Activated CD4-positive, alpha-beta T cell treated with anti-CD3 and anti-CD28 coated beads for 24 hours (primary cell): ENCODE data around the gene RNF31.
"Not testable (repeated sequence)": the region's sequence is repeated elsewhere in the genome, so short reads cannot be mapped to it uniquely, and the experiment has no call there.

ENCODE experiments used
- DNase-seq, 2 donors: peaks; one replicate each; pipeline ENCODE4 v3.0.0-alpha.2; 2020; ENCODE audit warnings: low read depth in 2 of 2

Gene RNF31

DNA sequence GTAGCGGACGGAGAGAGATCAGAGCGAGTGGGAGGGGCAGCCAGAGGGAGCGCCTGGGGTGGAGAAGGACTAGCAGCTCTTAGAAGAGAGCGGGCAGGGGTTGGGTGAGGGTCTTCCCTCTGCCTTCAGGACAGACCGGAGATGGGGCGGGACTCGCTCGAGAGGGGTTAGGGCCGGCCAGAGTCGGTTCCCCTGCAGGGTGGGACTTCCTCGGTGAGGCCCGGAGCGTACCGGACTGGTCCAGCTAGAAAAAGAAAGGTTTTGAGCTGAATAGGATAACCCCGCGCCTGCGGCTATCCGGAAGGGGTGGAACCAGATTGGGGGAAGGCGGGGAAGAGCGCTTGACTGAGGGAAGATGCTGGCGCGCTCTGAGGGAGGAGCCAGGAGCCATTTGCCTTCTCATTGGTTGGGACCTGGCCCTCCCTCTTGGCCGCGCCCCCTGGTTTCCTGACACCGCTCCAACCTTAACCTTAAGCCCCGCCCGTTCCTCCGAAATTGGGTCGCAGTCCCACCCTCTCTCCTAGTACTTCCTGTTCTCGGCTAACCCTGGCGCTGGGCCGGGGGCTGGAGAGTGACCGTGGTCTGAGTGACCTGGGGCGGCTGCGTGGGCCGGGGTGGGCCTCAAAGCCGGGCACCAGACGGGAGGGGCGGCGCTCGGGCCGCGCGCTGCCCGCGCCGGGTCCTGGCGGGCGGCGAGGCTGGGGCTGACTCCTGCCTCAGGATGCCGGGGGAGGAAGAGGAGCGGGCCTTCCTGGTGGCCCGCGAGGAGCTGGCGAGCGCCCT, at the start of gene RNF31:
RNF31 (plus strand) TSS at position 521 of the 783 bp plus-strand sequence; CDS start at position 722, 201 bp downstream.
- peak; percentile 97 to 98 for DNase-seq

DNA sequence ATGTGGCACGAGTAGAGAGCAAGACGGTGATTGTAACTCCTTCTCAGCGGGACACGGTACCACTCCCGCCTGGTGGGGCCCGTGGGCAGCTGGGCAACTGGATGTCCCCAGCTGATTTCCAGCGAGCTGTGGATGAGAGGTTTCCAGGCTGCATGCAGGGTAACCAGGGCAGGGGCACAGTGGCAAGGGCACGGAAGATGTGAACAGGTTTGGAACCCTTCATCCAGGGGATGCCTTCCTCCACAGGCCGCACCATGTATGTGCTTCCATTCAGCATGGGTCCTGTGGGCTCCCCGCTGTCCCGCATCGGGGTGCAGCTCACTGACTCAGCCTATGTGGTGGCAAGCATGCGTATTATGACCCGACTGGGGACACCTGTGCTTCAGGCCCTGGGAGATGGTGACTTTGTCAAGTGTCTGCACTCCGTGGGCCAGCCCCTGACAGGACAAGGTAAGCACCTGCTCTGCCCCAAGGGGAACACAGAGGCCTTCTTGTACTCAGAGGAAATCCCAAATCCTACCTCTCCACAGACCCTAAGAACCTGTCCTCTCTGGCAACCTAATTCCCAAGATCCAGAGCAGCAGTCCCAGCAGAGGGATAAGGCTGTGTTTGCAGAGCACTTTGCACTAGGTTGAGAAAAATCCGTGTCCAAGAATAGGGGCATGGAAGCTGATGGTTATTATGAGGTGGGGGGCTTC, 48.9 kb upstream of the RNF31 start:
- no peak for DNase-seq

DNA sequence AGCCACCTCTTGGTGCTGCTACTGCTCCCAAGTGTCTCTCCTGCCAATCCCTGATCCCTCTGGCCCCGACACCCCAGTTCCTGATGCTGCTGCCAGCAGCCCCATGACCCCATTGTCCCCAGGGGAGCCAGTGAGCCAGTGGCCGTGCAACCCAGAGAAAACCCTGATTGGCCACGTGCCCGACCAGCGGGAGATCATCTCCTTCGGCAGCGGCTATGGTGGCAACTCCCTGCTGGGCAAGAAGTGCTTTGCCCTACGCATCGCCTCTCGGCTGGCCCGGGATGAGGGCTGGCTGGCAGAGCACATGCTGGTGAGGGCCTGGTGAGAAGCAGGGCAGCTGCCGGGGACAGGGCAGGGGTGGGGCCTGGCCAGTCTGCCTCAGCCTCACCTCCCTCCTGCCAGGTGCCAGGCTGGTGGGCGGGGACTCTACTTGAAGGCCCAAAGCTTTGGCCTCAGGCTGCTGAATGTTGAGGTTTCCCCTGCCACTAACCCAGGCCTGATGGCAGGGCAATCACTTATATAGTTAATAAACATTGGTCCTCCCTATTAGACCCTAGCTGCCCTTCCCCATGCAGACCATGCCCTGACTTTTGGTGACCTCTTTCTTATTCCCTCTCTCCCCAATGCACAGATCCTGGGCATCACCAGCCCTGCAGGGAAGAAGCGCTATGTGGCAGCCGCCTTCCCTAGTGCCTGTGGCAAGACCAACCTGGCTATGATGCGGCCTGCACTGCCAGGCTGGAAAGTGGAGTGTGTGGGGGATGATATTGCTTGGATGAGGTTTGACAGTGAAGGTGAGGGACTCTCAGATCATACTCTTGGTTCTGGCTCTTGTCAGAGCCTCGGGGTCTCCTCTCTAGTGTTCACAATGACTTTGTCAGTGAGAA, 48.1 kb upstream of the RNF31 start:
- no peak for DNase-seq

DNA sequence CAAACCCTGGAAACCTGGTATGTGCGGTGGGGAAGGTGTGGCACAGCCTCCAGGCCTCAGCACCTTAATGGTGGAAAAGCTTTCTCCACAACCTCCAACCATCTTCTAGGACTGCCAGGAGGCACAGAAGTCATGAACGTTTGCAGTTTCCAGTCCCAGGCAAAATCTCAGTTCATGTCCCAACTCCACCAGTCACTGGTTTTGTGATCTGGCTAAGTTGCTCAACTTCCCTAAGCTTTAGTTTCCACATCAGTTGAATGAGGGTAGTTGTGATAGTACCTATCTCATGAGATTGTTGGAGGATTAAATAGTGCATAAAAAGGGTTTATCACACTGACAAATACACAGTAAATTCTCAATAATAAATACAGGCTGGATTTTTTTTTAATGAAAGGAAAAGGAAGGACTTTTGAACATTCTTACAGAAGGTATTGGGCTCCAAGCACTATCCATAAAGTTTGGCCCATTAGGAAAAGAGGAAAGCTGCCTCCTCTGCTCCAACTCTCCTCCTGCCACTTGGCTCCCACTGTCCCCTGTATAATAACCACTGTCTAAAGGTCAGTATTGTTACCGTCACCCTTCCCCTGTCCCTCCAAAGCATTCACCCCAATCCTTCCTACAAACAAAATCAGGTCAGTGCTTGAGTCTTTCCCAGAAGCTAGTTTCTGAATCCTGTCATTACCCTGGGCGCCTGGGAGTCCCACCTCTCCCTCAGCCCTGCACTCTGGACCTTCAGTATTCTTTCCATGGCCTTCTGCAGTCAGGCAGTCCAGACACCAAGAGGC, 46.9 kb upstream of the RNF31 start:
- no peak for DNase-seq

DNA sequence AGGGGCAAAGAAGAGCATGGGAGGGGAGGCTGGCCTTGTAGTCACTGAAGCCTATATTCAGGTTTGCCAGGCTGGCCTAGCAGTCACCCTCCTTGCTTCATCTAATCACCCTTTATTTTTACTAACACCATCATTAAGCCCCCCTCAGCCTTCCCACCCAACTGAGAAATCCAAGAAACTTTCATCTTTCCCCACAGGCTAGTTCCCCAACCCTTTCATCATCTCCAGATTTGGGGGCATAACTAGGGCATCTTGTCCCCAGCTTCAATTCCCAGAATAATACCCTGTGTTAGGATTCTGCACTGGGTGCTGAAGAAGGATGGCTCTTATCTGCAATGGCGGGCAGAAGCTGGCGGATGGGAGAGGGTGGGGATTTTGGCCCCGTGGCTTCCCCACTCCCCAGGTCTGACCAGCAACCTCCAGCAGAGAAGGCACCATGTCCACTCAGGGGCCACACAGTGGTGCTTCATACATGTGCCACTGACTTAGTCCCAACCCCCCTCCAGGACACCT, 46.3 kb upstream of the RNF31 start:
- no peak for DNase-seq

DNA sequence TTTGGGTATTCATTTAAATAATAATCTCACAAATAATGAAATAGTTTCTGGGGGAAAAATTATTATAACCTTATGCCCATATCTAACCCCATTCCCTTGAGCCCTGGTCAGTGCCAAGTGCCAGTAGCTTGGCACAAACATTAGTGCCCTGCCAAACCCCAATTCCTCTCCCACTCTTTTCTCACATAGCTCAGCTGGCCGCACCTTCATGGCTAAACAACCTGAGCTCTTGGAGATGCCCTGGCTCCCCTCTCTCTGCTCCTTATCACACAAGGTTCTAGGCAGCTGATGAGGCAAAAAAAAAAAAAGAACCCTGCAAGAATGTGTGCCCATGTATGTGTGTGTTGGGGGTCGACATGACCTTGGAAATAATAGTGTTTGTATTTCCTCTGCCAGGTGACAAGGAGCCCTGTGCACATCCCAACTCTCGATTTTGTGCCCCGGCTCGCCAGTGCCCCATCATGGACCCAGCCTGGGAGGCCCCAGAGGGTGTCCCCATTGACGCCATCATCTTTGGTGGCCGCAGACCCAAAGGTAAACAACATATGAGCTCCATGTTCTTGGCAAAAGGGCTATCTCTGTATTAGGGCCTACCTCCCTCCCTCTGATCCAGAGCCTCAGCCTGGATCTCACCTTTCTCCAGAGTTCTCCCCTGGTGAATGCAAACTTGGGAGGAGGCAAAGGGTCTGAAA, 44.8 kb upstream of the RNF31 start:
- DNase-seq, result no peak

DNA sequence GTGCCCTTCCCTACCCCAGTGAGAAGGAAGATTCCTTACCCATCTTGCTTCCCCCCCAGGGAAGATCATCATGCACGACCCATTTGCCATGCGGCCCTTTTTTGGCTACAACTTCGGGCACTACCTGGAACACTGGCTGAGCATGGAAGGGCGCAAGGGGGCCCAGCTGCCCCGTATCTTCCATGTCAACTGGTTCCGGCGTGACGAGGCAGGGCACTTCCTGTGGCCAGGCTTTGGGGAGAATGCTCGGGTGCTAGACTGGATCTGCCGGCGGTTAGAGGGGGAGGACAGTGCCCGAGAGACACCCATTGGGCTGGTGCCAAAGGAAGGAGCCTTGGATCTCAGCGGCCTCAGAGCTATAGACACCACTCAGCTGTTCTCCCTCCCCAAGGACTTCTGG, 43.8 kb upstream of the RNF31 start:
- no peak for DNase-seq

DNA sequence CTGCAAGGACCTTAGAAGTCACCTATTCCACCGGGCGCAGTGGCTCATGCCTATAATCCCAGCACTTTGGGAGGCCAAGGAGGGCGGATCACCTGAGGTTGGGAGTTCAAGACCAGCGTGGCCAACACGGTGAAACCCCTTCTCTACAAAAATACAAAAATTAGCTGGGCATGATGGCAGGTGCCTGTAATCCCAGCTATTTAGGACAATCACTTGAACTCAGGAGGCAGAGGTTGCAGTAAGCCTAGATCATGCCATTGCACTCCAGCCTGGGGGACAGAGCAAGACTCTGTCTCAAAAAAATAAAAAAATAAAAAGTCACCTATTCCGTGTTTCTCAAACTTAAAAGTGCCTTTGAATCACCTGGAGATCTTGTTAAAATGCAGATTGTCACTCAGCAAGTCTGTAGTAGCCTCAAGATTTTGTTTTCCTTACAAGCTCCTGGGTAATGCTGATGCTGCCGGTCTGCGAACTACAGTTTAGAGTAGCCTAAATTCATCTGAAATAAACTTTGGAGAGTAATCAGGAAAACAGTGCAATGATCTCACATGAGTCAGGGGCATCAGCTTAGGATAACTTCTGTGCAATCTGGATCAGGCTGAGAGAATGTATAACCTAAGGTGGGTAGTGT, 41.6 kb upstream of the RNF31 start:
- not testable (repeated sequence) for DNase-seq

DNA sequence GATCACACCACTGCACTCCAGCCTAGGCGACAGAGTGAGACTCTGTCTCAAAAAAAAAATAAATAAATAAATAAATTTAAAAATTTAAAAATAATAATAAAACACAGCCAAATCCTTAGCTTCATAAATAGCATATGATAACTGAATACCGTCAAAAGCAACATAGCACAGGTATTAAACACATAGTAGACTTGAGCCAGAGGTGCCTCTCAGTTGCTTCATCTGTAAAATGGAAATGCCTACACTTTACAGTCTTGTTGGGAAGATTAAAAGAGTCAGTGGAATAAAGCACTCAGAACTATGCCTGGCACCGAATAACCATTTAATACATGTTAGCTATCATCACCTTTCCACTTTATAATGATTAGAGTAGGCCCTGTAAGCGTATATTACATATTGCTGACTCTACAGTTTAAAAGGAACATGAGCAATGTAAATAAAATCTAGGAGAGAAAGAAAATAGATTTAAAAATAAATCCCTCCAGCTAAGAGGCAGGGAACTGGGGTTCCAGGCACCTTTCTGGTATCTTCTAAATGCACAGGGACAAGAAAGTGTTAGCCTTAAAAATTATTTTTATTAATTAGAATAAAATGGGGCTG, 40.5 kb upstream of the RNF31 start:
- DNase-seq, result no peak

DNA sequence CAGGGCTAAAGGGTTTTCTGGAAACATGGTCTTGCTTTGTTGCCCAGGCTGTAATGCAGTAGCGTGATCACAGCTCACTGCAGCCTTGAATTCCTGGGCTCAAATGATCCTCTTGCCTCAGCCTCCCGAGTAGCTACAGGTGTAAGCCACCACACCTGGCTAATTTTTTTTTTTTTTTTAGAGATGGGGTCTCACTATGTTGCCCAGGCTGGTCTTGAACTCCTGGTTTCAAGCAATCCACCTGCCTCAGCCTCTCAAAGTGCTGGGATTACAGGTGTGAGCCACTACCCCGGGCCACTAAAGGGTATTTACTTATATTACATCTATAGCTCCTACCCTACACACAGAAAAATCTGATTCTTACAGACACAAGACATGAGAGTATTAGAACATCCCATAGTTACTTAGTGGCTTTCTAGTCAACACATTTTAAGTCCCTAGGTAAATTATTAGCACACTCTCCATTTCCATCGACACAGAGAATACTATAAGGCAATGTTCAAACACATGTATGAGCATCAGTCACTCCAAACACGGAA, 38.9 kb upstream of the RNF31 start:
- no peak for DNase-seq

DNA sequence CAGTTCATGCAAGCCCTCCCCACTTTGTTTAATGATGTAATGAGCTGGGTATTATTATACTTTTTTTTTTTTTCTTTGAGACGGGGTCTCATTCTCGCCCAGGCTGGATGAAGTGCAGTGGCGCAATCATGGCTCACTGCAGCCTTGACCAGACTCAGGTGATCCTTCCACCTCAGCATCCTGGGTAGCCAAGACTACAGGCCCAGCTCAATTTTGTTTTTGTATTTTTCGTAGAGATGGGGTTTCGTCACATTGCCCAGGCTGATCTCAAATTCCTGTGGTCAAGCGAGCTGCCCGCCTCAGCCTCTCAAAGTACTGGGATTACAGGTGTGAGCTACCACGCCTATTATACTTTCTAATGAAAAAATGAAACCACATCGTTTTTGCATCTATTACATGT, 37.2 kb upstream of the RNF31 start:
- DNase-seq, result no peak

DNA sequence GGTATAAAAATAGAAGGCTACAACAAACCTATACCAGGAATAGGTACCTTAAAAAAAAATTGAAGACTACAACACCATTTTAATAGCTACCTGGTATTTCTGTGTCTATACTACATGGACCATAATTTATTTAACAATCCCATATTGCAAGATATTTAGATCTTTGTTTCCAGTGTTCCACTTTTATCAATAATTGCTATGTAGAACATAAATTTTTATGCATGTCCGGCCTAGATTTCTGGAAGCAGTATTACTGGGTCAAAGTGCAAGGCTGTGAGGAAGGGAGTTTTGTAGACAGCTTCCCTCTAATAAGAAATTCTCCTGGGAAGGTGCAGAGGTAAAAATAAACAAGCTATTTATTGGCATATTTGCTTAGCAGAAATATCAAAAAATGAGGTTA, 36.8 kb upstream of the RNF31 start:
- no peak for DNase-seq

DNA sequence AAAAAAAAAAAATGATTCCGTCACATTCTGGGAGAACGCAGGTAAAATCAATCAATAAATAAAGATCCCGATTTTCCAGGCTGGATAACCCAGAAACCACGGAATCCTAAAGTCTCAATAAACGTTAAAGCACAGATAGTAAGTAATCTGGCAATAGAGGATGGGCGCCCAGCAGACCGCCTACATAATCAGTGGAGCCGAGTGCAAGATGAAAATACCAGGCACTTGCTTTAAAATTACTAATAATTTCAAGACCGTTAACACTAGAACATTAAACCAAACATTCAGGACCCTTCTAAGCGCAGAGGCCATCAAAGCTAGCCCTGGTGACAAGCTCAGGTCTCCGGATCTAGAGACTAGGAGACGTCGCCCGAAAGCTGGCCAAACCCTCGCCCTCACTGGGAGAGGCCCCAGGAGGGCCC, 33.9 kb upstream of the RNF31 start:
- no peak for DNase-seq

DNA sequence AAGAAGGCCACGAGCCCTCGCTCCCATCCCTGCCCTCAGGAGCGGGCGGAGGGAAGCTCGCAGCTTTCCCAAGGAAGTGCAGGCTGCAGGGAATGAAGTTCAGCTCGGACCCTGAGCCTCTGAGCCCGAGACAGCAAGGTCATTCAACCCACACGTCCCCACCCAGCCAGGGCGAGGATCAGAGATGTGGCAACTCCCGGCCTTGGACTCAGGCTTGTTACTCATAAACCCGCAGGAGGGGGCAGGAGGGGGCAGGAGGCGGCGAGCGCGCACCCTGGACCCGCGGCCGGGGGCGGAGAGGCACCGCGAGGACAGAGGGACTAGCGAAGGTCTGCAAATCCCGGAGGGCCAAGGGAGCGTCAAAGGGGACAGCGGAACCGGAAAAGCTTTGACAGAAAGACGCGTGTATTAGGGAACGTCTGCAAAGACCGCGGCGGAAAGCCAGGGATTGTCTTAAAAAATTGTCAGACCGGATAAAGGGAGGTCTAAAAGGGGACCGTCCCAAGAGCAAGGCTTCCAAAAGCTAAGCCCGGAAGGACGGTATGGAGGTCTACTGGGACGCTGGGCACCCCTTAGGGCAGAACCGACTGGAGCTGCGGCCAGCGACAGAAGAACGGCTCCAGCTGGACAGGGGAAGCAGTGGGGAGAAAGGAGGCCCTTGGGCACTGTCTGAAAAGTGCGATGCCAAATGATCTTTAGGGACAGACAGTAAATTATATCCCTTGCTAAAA, 33.3 kb upstream of the RNF31 start:
- peak; percentile 64 to 67 for DNase-seq

DNA sequence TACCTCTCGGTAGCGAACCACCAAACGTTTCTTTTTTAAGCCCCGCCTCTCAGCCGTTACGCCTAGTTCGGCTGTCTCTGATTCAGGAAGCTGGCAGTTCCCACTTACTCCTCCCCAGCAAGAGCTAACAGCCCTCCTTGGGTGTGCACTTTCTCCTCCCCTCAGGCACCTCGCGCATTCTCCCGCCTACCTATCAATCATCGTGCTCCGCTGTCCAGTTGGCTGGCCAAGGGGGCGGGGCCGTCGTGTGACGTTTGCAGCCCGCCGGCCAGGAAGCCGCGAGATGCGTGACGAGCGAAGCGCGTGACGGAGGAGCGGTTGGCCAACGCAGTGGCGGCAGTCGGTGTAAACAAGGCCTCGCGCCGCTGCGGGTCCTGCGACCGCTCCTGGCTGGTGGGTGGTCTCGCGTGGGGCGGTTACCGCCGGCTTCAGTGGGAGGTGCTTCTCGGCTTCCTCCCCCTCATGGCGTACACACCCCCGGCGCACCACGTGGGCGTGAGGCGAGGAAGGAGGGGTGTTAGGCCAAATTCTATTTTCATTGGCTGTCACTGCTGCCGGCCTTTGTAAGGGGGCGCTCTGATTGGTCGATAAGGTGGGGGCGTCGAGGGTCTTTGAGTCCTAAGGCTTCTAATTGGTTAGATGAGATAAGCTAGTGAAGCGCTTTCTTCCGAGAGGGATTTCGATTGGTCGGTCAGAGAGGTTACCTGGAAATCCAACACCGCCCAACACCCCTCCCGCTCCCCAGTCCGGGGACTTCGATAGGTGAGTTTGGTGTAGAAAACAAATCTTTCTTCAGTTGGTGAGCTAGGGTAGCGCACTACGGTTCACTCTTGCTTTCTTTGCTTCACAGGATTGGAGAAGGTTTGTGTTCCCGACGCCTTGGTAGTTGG, 32.5 kb upstream of the RNF31 start, which contains the start of the genes DCAF11 and NRL:
DCAF11 (plus strand) TSS at position 246 of the 890 bp plus-strand sequence. CDS start 818 bp downstream, outside the sequence.
NRL (minus strand) TSS at position 418 of the 890 bp plus-strand sequence. CDS start 32,101 bp downstream, outside the sequence.
- DNase-seq, result peak; percentile 96 to 97

DNA sequence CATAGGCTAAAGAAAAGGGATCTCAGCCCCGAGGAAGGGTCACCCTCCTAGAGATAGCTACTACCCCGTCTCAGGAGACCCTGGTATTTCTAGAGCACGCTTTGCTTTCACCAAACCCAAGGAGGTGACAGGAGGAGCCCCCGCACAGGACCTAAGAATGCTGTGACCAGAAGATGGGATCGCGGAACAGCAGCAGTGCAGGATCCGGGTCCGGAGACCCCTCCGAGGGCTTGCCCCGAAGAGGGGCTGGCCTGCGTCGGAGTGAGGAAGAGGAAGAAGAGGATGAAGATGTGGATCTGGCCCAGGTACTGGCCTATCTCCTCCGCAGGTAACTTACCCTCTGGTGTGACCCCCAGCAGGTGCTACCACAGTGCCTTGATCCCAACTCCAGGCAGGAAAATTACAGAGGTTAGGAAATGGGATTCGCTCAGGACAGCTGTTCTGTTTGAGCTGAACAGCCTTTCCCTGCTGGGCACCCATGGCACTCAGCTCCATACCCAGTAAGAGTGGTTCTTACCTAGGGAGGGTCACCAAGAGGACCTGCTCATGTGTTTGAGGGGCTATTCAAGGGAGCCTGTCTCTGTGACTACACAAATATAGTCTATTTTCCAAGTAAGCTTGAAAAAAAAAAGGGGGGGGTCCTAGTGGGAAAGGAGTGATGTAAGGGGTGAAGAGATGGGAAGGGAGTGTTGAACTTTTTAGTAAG, 31.7 kb upstream of the RNF31 start:
- no peak for DNase-seq
